GM23338 (cell line): Measurements from ENCODE around the gene DHRS4L2. TPM values are rescaled to one million over a fixed set of nuclear protein-coding genes. Genes with fewer than 3 reads are reported as not detected.

Experiments
- ATAC-seq: fragments of 200-7000 bp; cut with Tn5 transposase; 3 replicates; pipeline ENCODE4 v1.9.1; 2020
- DNase-seq: peaks from one replicate; pipeline ENCODE4 v3.0.0-alpha.2; 2015; ENCODE audit warnings: low spot score
- H2AFZ ChIP-seq: fragments of 200-600 bp; sonication (generic); 2 replicates; pipeline ENCODE4 v1.8.0; 2016; ENCODE audit warnings: antibody characterized with exemption, mild to moderate bottlenecking, moderate library complexity
- H3F3A ChIP-seq: fragments of 200-600 bp; sonication (generic); replicated peaks from 2 replicates; pipeline ENCODE4 v1.8.0; 2017; ENCODE audit warnings: antibody characterized with exemption, mixed run types, low read depth
- H3K27ac ChIP-seq: fragments of 200-600 bp; sonication (generic); 2 replicates; pipeline ENCODE4 v1.6.1; 2016; ENCODE audit warnings: low read depth
- H3K27me3 ChIP-seq: fragments of 200-600 bp; sonication (generic); 2 replicates; pipeline ENCODE4 v1.8.0; 2016; ENCODE audit warnings: mild to moderate bottlenecking, mixed run types, moderate library complexity; ENCODE audit not compliant: insufficient read depth
- H3K36me3 ChIP-seq: fragments of 200-600 bp; sonication (generic); 2 replicates; pipeline ENCODE4 v1.8.0; 2016; ENCODE audit warnings: mild to moderate bottlenecking; ENCODE audit not compliant: insufficient read depth
- H3K4me1 ChIP-seq: fragments of 200-600 bp; sonication (generic); 2 replicates; pipeline ENCODE4 v1.8.0; 2016; ENCODE audit warnings: mild to moderate bottlenecking, moderate library complexity; ENCODE audit not compliant: insufficient read depth
- H3K4me2 ChIP-seq: fragments of 200-600 bp; sonication (generic); 2 replicates; pipeline ENCODE4 v1.7.1; 2017; ENCODE audit warnings: mixed run types
- H3K4me3 ChIP-seq: fragments of 200-600 bp; sonication (generic); 2 replicates; pipeline ENCODE4 v1.6.1; 2016; ENCODE audit warnings: mixed run types
- H3K79me2 ChIP-seq: fragments of 200-600 bp; sonication (generic); replicated peaks from 2 replicates; pipeline ENCODE4 v1.8.0; 2017; ENCODE audit warnings: mild to moderate bottlenecking; ENCODE audit not compliant: insufficient read depth
- H3K9me2 ChIP-seq: fragments of 200-600 bp; sonication (generic); 2 replicates; pipeline ENCODE4 v1.8.0; 2017; ENCODE audit not compliant: insufficient read depth
- H4K20me1 ChIP-seq: fragments of 200-600 bp; sonication (generic); replicated peaks from 2 replicates; pipeline ENCODE4 v1.8.0; 2017; ENCODE audit warnings: mild to moderate bottlenecking; ENCODE audit not compliant: insufficient read depth
- H3K27ac Mint-ChIP-seq: 2 replicates; pipeline ENCODE4 v1.8.0; 2020; ENCODE audit warnings: inconsistent platforms, mild to moderate bottlenecking, moderate library complexity, mixed read lengths
- H3K27me3 Mint-ChIP-seq: 3 replicates; pipeline ENCODE4 v1.8.0; 2022; ENCODE audit warnings: low read depth, mild to moderate bottlenecking, moderate library complexity, mixed read lengths, inconsistent platforms; ENCODE audit not compliant: insufficient read depth, poor library complexity
- H3K36me3 Mint-ChIP-seq: 3 replicates; pipeline ENCODE4 v1.8.0; 2021; ENCODE audit warnings: low read depth, mild to moderate bottlenecking, inconsistent platforms, moderate library complexity, mixed read lengths
- H3K4me1 Mint-ChIP-seq: 3 replicates; pipeline ENCODE4 v1.8.0; 2020; ENCODE audit warnings: mild to moderate bottlenecking, inconsistent platforms, mixed read lengths
- H3K4me3 Mint-ChIP-seq: 3 replicates; pipeline ENCODE4 v1.8.0; 2021; ENCODE audit warnings: moderate library complexity, mild to moderate bottlenecking, inconsistent platforms, mixed read lengths
- H3K9me3 Mint-ChIP-seq: 3 replicates; pipeline ENCODE4 v1.8.0; 2020; ENCODE audit warnings: moderate library complexity, mild to moderate bottlenecking, inconsistent platforms, mixed read lengths
- CREB1 ChIP-seq: fragments of 250-450 bp; sonication (Bioruptor Pico); IDR thresholded peaks from 2 replicates; pipeline ENCODE4 v1.5.0; 2020; ENCODE audit warnings: low read depth, mild to moderate bottlenecking, moderate library complexity
- CTCF ChIP-seq, 2 experiments: fragments of 200-600 bp in 1 of 2; sonication (generic) in 1 of 2; conservative IDR thresholded peaks; 2 replicates each; pipeline versions ENCODE4 v1.5.1 to v1.6.1; 2016 to 2017; ENCODE audit warnings: antibody characterized with exemption in 2 of 2, low read depth in 2 of 2, mild to moderate bottlenecking in 2 of 2, moderate library complexity in 1 of 2
- ETS1 ChIP-seq: IDR thresholded peaks from 2 replicates; pipeline ENCODE4 v1.6.1; 2016; ENCODE audit warnings: antibody characterized with exemption
- EZH2 ChIP-seq: fragments of 200-600 bp; sonication (generic); IDR thresholded peaks from one replicate; pipeline ENCODE4 v1.8.0; 2017; ENCODE audit warnings: antibody characterized with exemption, mild to moderate bottlenecking, low read depth; ENCODE audit not compliant: unreplicated experiment
- EZH2phosphoT487 ChIP-seq: fragments of 200-600 bp; sonication (generic); IDR thresholded peaks from one replicate; pipeline ENCODE4 v1.8.1; 2018; ENCODE audit warnings: antibody characterized with exemption; ENCODE audit not compliant: unreplicated experiment
- JUNB ChIP-seq: IDR thresholded peaks from one replicate; pipeline ENCODE4 v1.6.1; 2016; ENCODE audit warnings: antibody characterized with exemption; ENCODE audit not compliant: unreplicated experiment
- NANOG ChIP-seq: IDR thresholded peaks from 2 replicates; pipeline ENCODE4 v1.6.1; 2016; ENCODE audit warnings: antibody characterized with exemption, borderline replicate concordance
- POLR2AphosphoS5 ChIP-seq: IDR thresholded peaks from 2 replicates; pipeline ENCODE4 v1.6.1; 2016; ENCODE audit warnings: antibody characterized with exemption, low read depth
- REST ChIP-seq: IDR thresholded peaks from one replicate; pipeline ENCODE4 v1.6.1; 2018; ENCODE audit warnings: antibody characterized with exemption; ENCODE audit not compliant: unreplicated experiment
- STAT1 ChIP-seq: IDR thresholded peaks from one replicate; pipeline ENCODE4 v1.6.1; 2016; ENCODE audit warnings: antibody characterized with exemption; ENCODE audit not compliant: unreplicated experiment
- ZNF114 ChIP-seq: fragments of 250-450 bp; sonication (Bioruptor Pico); IDR thresholded peaks from 2 replicates; pipeline ENCODE4 v1.5.0; 2020; ENCODE audit warnings: mild to moderate bottlenecking, moderate library complexity
- ZNF331 ChIP-seq: fragments of 250-450 bp; sonication (Bioruptor Pico); IDR thresholded peaks from 2 replicates; pipeline ENCODE4 v1.5.0; 2020; ENCODE audit warnings: low read depth, mild to moderate bottlenecking, moderate library complexity
- ZNF462 ChIP-seq: fragments of 250-450 bp; sonication (Bioruptor Pico); IDR thresholded peaks from 2 replicates; pipeline ENCODE4 v1.5.0; 2020; ENCODE audit warnings: mild to moderate bottlenecking, moderate library complexity
- polyA plus RNA-seq: library from polyadenylated mRNA; unstranded; fragments of >200 nt; fragmentation: Nextera tagmentation; extraction: Ambion mirVana; gene quantifications from 2 replicates; pipeline ENCODE4 v1.2.1, GENCODE V29; 2016
- total RNA-seq: library from RNA; depleted of rRNA; stranded (reverse); fragments of >200 nt; shearing (Covaris generic); gene quantifications from 2 replicates; pipeline ENCODE4 v1.2.3, GENCODE V29; 2014

The DHRS4L2 gene
- total and polyA plus RNA-seq, 2 experiments from 2014 or later, result 6.7 to 12.9 TPM

GRCh38 chr14:24054646-24055045 lies 65.9 kb downstream of the DHRS4L2 start:
- H2AFZ ChIP-seq, result no peak overlapping the region
- H3K9me2 ChIP-seq, result no peaks in the 10 kb centered on the region
- no peaks in the 10 kb centered on the region for H3K79me2 ChIP-seq
- Mint-ChIP-seq H3K36me3 (peaks cover 25% of the 10 kb centered on the region), H3K4me1 (peaks cover 32% of the 10 kb centered on the region), H3K4me3 (no peak overlapping the region), H3K27ac (no peak overlapping the region), H3K27me3 (peaks cover 21% of the 10 kb centered on the region), H3K9me3 (no peaks in the 10 kb centered on the region; the same call in 2 of the 3 replicates)
- no peak overlapping the region for H3K27ac ChIP-seq
- H3K4me1 ChIP-seq, result peaks cover 9% of the 10 kb centered on the region; the same call in 1 of the 2 replicates
- TF ChIP-seq CREB1 (CRISPR knock-in tag), result no peak
- TF ChIP-seq STAT1, result no peak
- no peak for TF ChIP-seq ETS1
- no peak for TF ChIP-seq EZH2phosphoT487
- TF ChIP-seq CTCF (conservative IDR thresholded peaks at IDR 0.05; ENCODE audit: low read depth in 2 of 2), result no peak
- no peak for TF ChIP-seq ZNF331
- TF ChIP-seq EZH2, result no peak
- TF ChIP-seq NANOG, result no peak
- TF ChIP-seq REST, result no peak
- TF ChIP-seq ZNF114 (CRISPR knock-in tag), result no peak
- no peak for TF ChIP-seq ZNF462
- no peak for TF ChIP-seq JUNB
- no peak for TF ChIP-seq POLR2AphosphoS5
- no peak for DNase-seq
- H3K36me3 ChIP-seq, result no peaks in the 10 kb centered on the region
- no peak overlapping the region for H3K4me2 ChIP-seq
- H3F3A ChIP-seq, result 0 out of 2 replicates have a peak, but pooled peaks cover 4% of the 10 kb centered on the region
- no peak for ATAC-seq
- no peaks in the 10 kb centered on the region for H4K20me1 ChIP-seq
- H3K4me3 ChIP-seq, result no peak overlapping the region
- no peaks in the 10 kb centered on the region for H3K27me3 ChIP-seq
